Activated naive CD4-positive, alpha-beta T cell treated with anti-CD3 and anti-CD28 coated beads for 36 hours (primary cell): ENCODE measurements around the gene GCNA. TPM values are rescaled to one million over a fixed set of nuclear protein-coding genes. Genes with fewer than 3 reads are reported as not detected.
"Not testable (repeated sequence)": the region's sequence is repeated elsewhere in the genome, so short reads cannot be mapped to it uniquely, and the experiment has no call there.

ENCODE experiments used
- CTCF ChIA-PET: fragments of 350-600 bp; sonication (Branson Sonifier 250); formaldehyde crosslinking; loops from one replicate; lab custom pipeline; 2021; ENCODE audit warnings: antibody characterized with exemption; lab: Charles Lee
- DNase-seq: peaks from one replicate; pipeline ENCODE4 v3.0.0-alpha.2; 2020
- H3K27ac Mint-ChIP-seq: one replicate; pipeline ENCODE4 v1.8.0; 2021; ENCODE audit warnings: mild to moderate bottlenecking, mixed read lengths
- H3K27me3 Mint-ChIP-seq: one replicate; pipeline ENCODE4 v1.8.0; 2021; ENCODE audit warnings: low read depth, mixed read lengths
- H3K36me3 Mint-ChIP-seq: one replicate; pipeline ENCODE4 v1.8.0; 2021; ENCODE audit warnings: low read depth, mixed read lengths
- H3K4me1 Mint-ChIP-seq: one replicate; pipeline ENCODE4 v1.8.0; 2021; ENCODE audit warnings: low read depth, mixed read lengths
- H3K4me3 Mint-ChIP-seq: one replicate; pipeline ENCODE4 v1.8.0; 2021; ENCODE audit warnings: mild to moderate bottlenecking, moderate library complexity, mixed read lengths
- H3K9me3 Mint-ChIP-seq: one replicate; pipeline ENCODE4 v1.8.0; 2021; ENCODE audit warnings: mixed read lengths
- intact Hi-C: fragments of 100-400 bp; cut with micrococcal nuclease; formaldehyde crosslinking; loops from one replicate; pipeline ENCODE4 v1.15.1; 2023
- total RNA-seq, 2 experiments: library from RNA; stranded (reverse); gene quantifications; one replicate each; pipeline ENCODE4 v1.2.3, GENCODE V29; 2021

GCNA gene
- total RNA-seq, 2 experiments from 2014 or later = 2.8 to 2.9 TPM

- H3K4me3 Mint-ChIP-seq, DNase-seq, H3K27ac Mint-ChIP-seq, H3K9me3 Mint-ChIP-seq, CTCF ChIA-PET, H3K4me1 Mint-ChIP-seq, H3K27me3 Mint-ChIP-seq: not testable (repeated sequence)
- intact Hi-C loops = loop anchor here (5.0 kb wide), 1 partner anchor 81 kb away; no protein-coding TSS in a partner anchor
- H3K36me3 Mint-ChIP-seq = peaks cover 26% of the 10 kb centered on the region
Observed at GRCh38 chrX:71571390-71571789, 6.8 kb upstream of the GCNA start.

- Mint-ChIP-seq H3K27me3 (no peaks in the 10 kb centered on the region), H3K27ac (peak overlapping the region; percentile 31), H3K4me1 (no peaks in the 10 kb centered on the region), H3K4me3 (no peak overlapping the region), H3K36me3 (peaks cover 26% of the 10 kb centered on the region), H3K9me3 (no peaks in the 10 kb centered on the region)
- intact Hi-C loops = loop anchor here (5.0 kb wide), 1 partner anchor 79 kb away; no protein-coding TSS in a partner anchor
- no peak for DNase-seq
- CTCF ChIA-PET = interaction anchor here (1.2 kb wide), 1 partner anchor 9 kb away, joined by 4 read pairs; no protein-coding TSS in a partner anchor
Observed at GRCh38 chrX:71573590-71573989, 4.6 kb upstream of the GCNA start.

- CTCF ChIA-PET = no interaction called here
- Mint-ChIP-seq H3K9me3 (no peaks in the 10 kb centered on the region), H3K4me1 (peaks cover 4% of the 10 kb centered on the region), H3K4me3 (no peak overlapping the region), H3K27me3 (no peaks in the 10 kb centered on the region), H3K27ac (no peak overlapping the region), H3K36me3 (peaks cover 28% of the 10 kb centered on the region)
- intact Hi-C loops = no loop called here
- no peak for DNase-seq
Observed at GRCh38 chrX:71577682-71578081, 555 bp upstream of the GCNA start.

- Mint-ChIP-seq H3K9me3 (no peaks in the 10 kb centered on the region), H3K4me1 (peaks cover 5% of the 10 kb centered on the region), H3K4me3 (no peak overlapping the region), H3K27ac (no peak overlapping the region), H3K36me3 (peaks cover 20% of the 10 kb centered on the region), H3K27me3 (no peaks in the 10 kb centered on the region)
- DNase-seq = no peak
- intact Hi-C loops = no loop called here
- CTCF ChIA-PET = no interaction called here
Observed at GRCh38 chrX:71579136-71579989, 1.1 kb downstream of the GCNA start.

GRCh38 chrX:71579990-71580380, 1.7 kb downstream of the GCNA start:
- peaks cover 5% of the 10 kb centered on the region for H3K4me1 Mint-ChIP-seq
- DNase-seq = no peak
- no peaks in the 10 kb centered on the region for H3K27me3 Mint-ChIP-seq
- H3K27ac Mint-ChIP-seq = no peak overlapping the region
- H3K9me3 Mint-ChIP-seq = no peaks in the 10 kb centered on the region
- CTCF ChIA-PET = no interaction called here
- intact Hi-C loops = no loop called here
- peaks cover 18% of the 10 kb centered on the region for H3K36me3 Mint-ChIP-seq
- no peak overlapping the region for H3K4me3 Mint-ChIP-seq

- CTCF ChIA-PET = no interaction called here
- Mint-ChIP-seq H3K27ac (peak overlapping the region; percentile 68), H3K9me3 (no peaks in the 10 kb centered on the region)
Observed at GRCh38 chrX:71581210-71581609, 3.0 kb downstream of the GCNA start.

GRCh38 chrX:71586929-71587328, 8.7 kb downstream of the GCNA start:
- H3K4me3 Mint-ChIP-seq = no peak overlapping the region
- H3K36me3 Mint-ChIP-seq = peaks cover 5% of the 10 kb centered on the region
- no peak for DNase-seq
- intact Hi-C loops = no loop called here
- H3K27me3 Mint-ChIP-seq = no peaks in the 10 kb centered on the region
- H3K9me3 Mint-ChIP-seq = no peaks in the 10 kb centered on the region
- H3K4me1 Mint-ChIP-seq = peaks cover 5% of the 10 kb centered on the region
- H3K27ac Mint-ChIP-seq = peak overlapping the region; percentile 50
- CTCF ChIA-PET = interaction anchor here (0.6 kb wide), 1 partner anchor 843 kb away, joined by 3 read pairs; no protein-coding TSS in a partner anchor

More at GRCh38 chrX:71581210-71581609, 3.0 kb downstream of the GCNA start:
- Mint-ChIP-seq H3K4me1 (peaks cover 5% of the 10 kb centered on the region), H3K27me3 (no peaks in the 10 kb centered on the region), H3K4me3 (no peak overlapping the region), H3K36me3 (peaks cover 18% of the 10 kb centered on the region)
- intact Hi-C loops = no loop called here
- DNase-seq = no peak

- intact Hi-C loops, H3K27ac Mint-ChIP-seq, H3K4me1 Mint-ChIP-seq, CTCF ChIA-PET, DNase-seq, H3K4me3 Mint-ChIP-seq, H3K9me3 Mint-ChIP-seq, H3K27me3 Mint-ChIP-seq: not testable (repeated sequence)
- peaks cover 13% of the 10 kb centered on the region for H3K36me3 Mint-ChIP-seq
Observed at GRCh38 chrX:71593210-71593609, 15.0 kb downstream of the GCNA start.

GRCh38 chrX:71599965-71600364, 21.7 kb downstream of the GCNA start:
- H3K36me3 Mint-ChIP-seq = peaks cover 49% of the 10 kb centered on the region
- CTCF ChIA-PET = interaction anchor here (1.3 kb wide), 1 partner anchor 52 kb away, joined by 4 read pairs; no protein-coding TSS in a partner anchor
- H3K27me3 Mint-ChIP-seq = no peaks in the 10 kb centered on the region
- intact Hi-C loops = no loop called here
- no peak overlapping the region for H3K27ac Mint-ChIP-seq
- H3K9me3 Mint-ChIP-seq = peaks cover 4% of the 10 kb centered on the region
- no peak overlapping the region for H3K4me3 Mint-ChIP-seq
- H3K4me1 Mint-ChIP-seq = peaks cover 17% of the 10 kb centered on the region
- no peak for DNase-seq

- CTCF ChIA-PET = interaction anchor here (0.8 kb wide), 1 partner anchor 19 kb away, joined by 3 read pairs; no protein-coding TSS in a partner anchor
- H3K4me3 Mint-ChIP-seq = no peak overlapping the region
- intact Hi-C loops = no loop called here
Observed at GRCh38 chrX:71603618-71604017, 25.4 kb downstream of the GCNA start.

GRCh38 chrX:71604141-71604540, 25.9 kb downstream of the GCNA start:
- H3K36me3 Mint-ChIP-seq = peaks cover 58% of the 10 kb centered on the region
- peaks cover 47% of the 10 kb centered on the region for H3K4me1 Mint-ChIP-seq
- no peak overlapping the region for H3K27ac Mint-ChIP-seq
- H3K9me3 Mint-ChIP-seq = peaks cover 4% of the 10 kb centered on the region
- CTCF ChIA-PET = interaction anchor here (0.8 kb wide), 1 partner anchor 19 kb away, joined by 3 read pairs; no protein-coding TSS in a partner anchor
- H3K27me3 Mint-ChIP-seq = no peaks in the 10 kb centered on the region
- H3K4me3 Mint-ChIP-seq = no peak overlapping the region
- DNase-seq = no peak
- intact Hi-C loops = no loop called here

More at GRCh38 chrX:71603618-71604017, 25.4 kb downstream of the GCNA start:
- peaks cover 4% of the 10 kb centered on the region for H3K9me3 Mint-ChIP-seq
- H3K27me3 Mint-ChIP-seq = no peaks in the 10 kb centered on the region
- DNase-seq = no peak
- peaks cover 55% of the 10 kb centered on the region for H3K36me3 Mint-ChIP-seq
- H3K4me1 Mint-ChIP-seq = peaks cover 42% of the 10 kb centered on the region
- peak overlapping the region; percentile 72 for H3K27ac Mint-ChIP-seq

GRCh38 chrX:71604796-71605568, 26.7 kb downstream of the GCNA start:
- peaks cover 47% of the 10 kb centered on the region for H3K4me1 Mint-ChIP-seq
- no peaks in the 10 kb centered on the region for H3K27me3 Mint-ChIP-seq
- CTCF ChIA-PET = no interaction called here
- peaks cover 4% of the 10 kb centered on the region for H3K9me3 Mint-ChIP-seq
- no peak overlapping the region for H3K4me3 Mint-ChIP-seq
- intact Hi-C loops = no loop called here
- no peak overlapping the region for H3K27ac Mint-ChIP-seq
- DNase-seq = no peak
- H3K36me3 Mint-ChIP-seq = peaks cover 63% of the 10 kb centered on the region
